Measurements from ENCODE around the gene SPINT3.

SPINT3 gene

DNA sequence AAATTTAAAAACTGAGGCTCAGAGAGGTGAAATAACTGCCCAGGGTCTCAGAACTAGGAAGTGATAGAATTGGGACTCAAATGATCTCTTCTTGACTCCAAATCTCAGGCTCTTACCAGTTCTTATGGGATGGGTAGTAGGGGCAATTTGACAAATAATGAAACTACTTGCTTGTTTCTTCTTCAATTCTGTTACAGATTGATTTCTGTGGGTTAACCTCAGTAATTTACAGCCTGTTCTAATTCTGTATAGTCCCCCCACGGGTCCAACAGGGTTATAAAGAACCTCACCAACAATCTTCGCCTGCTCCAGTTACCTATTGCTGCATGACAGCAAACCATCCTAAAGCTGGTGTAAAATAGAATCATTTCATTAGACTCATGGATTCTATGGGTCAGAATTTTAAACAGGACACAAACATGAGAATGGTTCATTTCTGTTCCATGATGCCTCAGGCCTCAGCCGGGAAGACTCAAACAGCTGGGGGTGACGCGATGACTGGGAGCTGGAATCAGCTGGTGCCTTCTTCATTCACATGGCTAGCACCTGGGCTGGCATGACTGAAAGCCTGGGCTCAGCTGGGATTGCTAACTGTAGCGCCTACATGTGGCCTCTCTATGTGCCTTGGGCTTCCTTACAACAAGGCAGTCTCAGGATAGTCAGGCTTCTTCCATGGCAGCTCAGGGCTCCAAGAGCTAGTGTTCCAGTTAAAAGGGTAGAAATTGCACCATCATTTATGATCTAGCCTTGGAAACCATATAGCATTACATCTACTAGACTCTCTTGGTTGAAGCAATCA lies 52.5 kb downstream of the SPINT3 start:
- no peak for DNase-seq (ENCODE audit: low spot score)

Data from kidney tubule cell (primary cell).